PC-9 (cell line): ENCODE data around the gene VOPP1.

Experiments used
- CTCF ChIP-seq: fragments of 200-600 bp; sonication (generic); conservative IDR thresholded peaks from 2 replicates; pipeline ENCODE4 v1.6.1; 2017; ENCODE audit warnings: mixed run types, antibody characterized with exemption, mild to moderate bottlenecking, moderate library complexity
- EZH2 ChIP-seq: fragments of 200-600 bp; sonication (generic); IDR thresholded peaks from 2 replicates; pipeline ENCODE4 v1.8.0; 2017; ENCODE audit warnings: antibody characterized with exemption, low read depth

DNA sequence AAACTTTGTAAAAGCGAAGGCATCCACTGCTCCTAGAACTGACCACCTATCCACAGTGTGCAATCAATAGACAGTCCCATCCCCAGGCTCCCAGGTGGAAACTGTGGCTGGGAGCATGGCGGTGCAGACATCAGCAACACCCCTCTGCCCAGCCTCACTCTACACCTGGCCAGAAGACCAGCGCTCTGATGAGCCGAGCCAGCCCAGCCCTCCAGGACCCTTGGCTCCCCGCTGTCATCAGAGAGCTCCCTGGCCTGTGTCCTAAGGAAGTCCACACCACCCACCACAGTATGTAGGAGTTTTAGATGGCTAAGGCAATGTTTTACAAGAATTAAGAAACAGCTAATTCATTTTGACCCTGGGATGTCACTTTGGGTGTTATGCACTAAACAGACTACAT is 81.0 kb downstream of the VOPP1 start:
- TF ChIP-seq CTCF: no peak
- no peak for TF ChIP-seq EZH2
